Measurements from ENCODE around the gene MAPK8IP3.
A peak's percentile ranks its signal among the peaks of the same experiment; 100 is the strongest.

The MAPK8IP3 gene

DNA sequence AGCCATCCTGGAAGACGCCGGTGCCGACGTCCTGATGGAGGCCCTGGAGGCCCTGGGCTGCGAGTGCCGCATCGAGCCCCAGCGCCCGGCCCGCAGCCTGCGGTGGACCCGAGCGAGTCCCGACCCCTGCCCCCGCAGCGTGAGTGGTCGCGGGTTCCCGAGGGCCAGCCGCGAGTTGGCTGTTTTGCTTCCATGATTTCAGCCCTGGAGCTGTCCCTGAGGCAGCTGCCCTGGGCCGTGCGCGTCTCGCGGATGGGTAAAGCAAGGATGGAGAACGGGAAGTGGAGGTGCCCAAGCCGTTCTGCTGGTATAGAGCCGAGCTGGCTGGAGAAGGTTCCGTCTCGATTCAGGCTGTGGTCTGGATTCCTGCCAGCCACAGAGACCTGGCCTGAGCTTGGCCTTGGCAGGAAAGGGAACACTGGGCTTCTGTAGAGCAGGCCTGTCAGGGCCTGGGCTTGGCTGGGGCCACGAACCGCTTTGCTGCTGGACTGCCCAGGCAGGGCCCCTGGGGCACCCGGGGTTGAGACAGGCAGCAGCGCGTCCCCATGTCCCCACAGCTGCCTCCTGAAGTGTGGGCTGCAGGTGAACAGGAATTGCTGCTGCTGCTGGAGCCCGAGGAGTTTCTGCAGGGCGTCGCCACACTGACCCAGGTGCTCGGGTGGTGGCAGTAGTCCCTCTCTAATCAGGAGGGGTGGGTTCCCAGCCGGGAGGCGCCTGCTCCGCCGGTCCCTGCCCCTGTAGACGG, 67.9 kb downstream of the MAPK8IP3 start:
- peak; percentile 57 to 69 for DNase-seq (ENCODE audit: low read depth in 1 of 2, low spot score in 1 of 2)
- H3K4me3 ChIP-seq (replicated peaks; ENCODE audit: insufficient read depth, low read length) = peak overlapping the region; percentile 96
- TF ChIP-seq, protein P1, sequence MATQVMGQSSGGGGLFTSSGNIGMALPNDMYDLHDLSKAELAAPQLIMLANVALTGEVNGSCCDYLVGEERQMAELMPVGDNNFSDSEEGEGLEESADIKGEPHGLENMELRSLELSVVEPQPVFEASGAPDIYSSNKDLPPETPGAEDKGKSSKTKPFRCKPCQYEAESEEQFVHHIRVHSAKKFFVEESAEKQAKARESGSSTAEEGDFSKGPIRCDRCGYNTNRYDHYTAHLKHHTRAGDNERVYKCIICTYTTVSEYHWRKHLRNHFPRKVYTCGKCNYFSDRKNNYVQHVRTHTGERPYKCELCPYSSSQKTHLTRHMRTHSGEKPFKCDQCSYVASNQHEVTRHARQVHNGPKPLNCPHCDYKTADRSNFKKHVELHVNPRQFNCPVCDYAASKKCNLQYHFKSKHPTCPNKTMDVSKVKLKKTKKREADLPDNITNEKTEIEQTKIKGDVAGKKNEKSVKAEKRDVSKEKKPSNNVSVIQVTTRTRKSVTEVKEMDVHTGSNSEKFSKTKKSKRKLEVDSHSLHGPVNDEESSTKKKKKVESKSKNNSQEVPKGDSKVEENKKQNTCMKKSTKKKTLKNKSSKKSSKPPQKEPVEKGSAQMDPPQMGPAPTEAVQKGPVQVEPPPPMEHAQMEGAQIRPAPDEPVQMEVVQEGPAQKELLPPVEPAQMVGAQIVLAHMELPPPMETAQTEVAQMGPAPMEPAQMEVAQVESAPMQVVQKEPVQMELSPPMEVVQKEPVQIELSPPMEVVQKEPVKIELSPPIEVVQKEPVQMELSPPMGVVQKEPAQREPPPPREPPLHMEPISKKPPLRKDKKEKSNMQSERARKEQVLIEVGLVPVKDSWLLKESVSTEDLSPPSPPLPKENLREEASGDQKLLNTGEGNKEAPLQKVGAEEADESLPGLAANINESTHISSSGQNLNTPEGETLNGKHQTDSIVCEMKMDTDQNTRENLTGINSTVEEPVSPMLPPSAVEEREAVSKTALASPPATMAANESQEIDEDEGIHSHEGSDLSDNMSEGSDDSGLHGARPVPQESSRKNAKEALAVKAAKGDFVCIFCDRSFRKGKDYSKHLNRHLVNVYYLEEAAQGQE (IDR thresholded peaks at IDR 0.05; ENCODE audit: insufficient replicate concordance, low read depth) = no peak
- TF ChIP-seq SPI1 (IDR thresholded peaks at IDR 0.05; ENCODE audit: borderline replicate concordance, low read depth) (peak; percentile 85), GABPA (IDR thresholded peaks at IDR 0.05; ENCODE audit: low read depth) (0 out of 2 replicates have a peak, but pooled peaks have one; percentile 18), POLR2AphosphoS5 (IDR thresholded peaks at IDR 0.05; ENCODE audit: low read depth) (no peak)
- H3K27ac ChIP-seq (replicated peaks) = peak overlapping the region; percentile 91
- no peaks in the 10 kb centered on the region for H3K27me3 ChIP-seq (ENCODE audit: insufficient read depth, poor library complexity, severe bottlenecking)

DNA sequence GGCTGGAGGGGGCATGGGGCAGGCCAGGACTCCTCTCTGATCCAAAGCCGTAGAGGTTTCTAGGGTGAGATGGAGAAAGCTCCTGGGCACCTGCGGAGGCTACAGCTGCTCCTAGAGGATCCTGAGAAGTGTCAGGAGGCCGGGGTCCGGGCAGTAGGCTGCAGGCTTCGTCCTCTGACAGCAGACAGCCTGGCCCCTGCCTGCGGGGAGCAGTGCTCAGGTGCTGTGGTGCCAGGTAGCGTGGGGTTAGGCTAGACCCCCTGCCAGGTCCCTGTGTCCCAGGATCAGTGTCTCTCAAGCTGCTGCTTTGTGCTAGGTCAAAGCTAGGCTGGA, 68.4 kb downstream of the MAPK8IP3 start:
- TF ChIP-seq SPI1 (IDR thresholded peaks at IDR 0.05; ENCODE audit: borderline replicate concordance, low read depth) = no peak
- TF ChIP-seq, protein P2, sequence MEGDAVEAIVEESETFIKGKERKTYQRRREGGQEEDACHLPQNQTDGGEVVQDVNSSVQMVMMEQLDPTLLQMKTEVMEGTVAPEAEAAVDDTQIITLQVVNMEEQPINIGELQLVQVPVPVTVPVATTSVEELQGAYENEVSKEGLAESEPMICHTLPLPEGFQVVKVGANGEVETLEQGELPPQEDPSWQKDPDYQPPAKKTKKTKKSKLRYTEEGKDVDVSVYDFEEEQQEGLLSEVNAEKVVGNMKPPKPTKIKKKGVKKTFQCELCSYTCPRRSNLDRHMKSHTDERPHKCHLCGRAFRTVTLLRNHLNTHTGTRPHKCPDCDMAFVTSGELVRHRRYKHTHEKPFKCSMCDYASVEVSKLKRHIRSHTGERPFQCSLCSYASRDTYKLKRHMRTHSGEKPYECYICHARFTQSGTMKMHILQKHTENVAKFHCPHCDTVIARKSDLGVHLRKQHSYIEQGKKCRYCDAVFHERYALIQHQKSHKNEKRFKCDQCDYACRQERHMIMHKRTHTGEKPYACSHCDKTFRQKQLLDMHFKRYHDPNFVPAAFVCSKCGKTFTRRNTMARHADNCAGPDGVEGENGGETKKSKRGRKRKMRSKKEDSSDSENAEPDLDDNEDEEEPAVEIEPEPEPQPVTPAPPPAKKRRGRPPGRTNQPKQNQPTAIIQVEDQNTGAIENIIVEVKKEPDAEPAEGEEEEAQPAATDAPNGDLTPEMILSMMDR (IDR thresholded peaks at IDR 0.05; ENCODE audit: insufficient read depth, low read length) = no peak
- no peak for TF ChIP-seq POLR2AphosphoS5 (IDR thresholded peaks at IDR 0.05; ENCODE audit: low read depth)
- TF ChIP-seq, protein P1 (IDR thresholded peaks at IDR 0.05; ENCODE audit: insufficient replicate concordance, low read depth) = no peak
- TF ChIP-seq GABPA (IDR thresholded peaks at IDR 0.05; ENCODE audit: low read depth) = no peak
- Histone ChIP-seq H3K27me3 (ENCODE audit: insufficient read depth, poor library complexity, severe bottlenecking) (no peaks in the 10 kb centered on the region), H3K27ac (replicated peaks) (peak overlapping the region; percentile 91), H3K4me3 (replicated peaks; ENCODE audit: insufficient read depth, low read length) (peak overlapping the region; percentile 96)
- no peak for DNase-seq (ENCODE audit: low read depth in 1 of 2, low spot score in 1 of 2)

DNA sequence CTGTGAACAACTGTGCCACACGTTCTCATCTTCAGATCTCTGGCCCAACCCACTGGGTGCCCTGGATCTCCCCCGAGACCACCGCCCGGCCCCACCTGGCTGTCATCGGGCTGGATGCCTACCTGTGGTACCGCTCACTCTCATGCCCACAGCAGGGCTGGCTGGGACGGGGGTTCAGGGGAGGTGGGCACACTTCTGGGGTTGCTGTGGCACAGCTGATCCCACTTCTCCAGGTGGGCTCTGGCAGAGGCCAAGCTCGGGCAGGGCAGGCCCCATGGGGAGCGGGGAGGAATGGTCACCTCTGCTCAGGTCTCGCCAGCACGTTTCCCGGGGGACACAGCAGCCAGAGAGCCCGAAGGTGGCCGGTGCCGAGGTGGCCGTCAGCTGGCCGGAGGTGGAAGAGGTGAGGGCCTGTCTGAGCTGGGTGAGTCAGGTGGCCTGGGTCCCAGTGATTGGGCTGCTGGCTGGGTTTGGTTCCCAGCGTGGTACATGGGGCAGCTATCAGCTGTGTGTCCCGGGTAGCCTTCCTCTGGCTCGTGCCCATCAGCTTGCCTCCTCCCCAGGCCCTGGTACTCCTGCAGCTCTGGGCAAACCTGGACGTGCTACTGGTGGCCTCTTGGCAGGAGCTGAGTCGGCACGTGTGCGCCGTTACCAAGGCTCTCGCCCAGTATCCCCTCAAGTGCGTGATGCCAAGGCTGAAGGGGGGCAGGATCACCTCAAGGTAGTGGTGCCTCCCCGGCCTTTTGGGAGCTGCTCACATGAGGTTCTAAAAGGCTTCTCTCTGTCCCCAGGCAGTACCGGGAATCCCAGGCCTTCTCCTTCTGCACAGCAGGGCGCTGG, 69.2 kb downstream of the MAPK8IP3 start:
- Histone ChIP-seq H3K27me3 (ENCODE audit: insufficient read depth, poor library complexity, severe bottlenecking) (no peaks in the 10 kb centered on the region), H3K4me3 (replicated peaks; ENCODE audit: insufficient read depth, low read length) (no peak overlapping the region), H3K27ac (replicated peaks) (no peak overlapping the region)
- no peak for DNase-seq (ENCODE audit: low read depth in 1 of 2, low spot score in 1 of 2)
- TF ChIP-seq SPI1 (IDR thresholded peaks at IDR 0.05; ENCODE audit: borderline replicate concordance, low read depth) (no peak), GABPA (IDR thresholded peaks at IDR 0.05; ENCODE audit: low read depth) (no peak), POLR2AphosphoS5 (IDR thresholded peaks at IDR 0.05; ENCODE audit: low read depth) (no peak)
- TF ChIP-seq, protein P2 (IDR thresholded peaks at IDR 0.05; ENCODE audit: insufficient read depth, low read length) = no peak
- TF ChIP-seq, protein P1 (IDR thresholded peaks at IDR 0.05; ENCODE audit: insufficient replicate concordance, low read depth) = no peak
